Kidney (tissue), 14 donors: ENCODE measurements around the gene CD68. TPM values are rescaled to one million over a fixed set of nuclear protein-coding genes. Genes with fewer than 3 reads are reported as not detected.
A peak's percentile ranks its signal among the peaks of the same experiment; 100 is the strongest.

Experiments used
- DNase-seq, 5 donors: peaks; one replicate each; pipeline ENCODE4 v3.0.0-alpha.2; 2013 to 2020
- FAIRE-seq: peaks from 2 replicates; lab custom pipeline; 2012; peaks lifted over from hg19 to GRCh38; lab: Jason Lieb, UNC
- H3K27ac ChIP-seq, 2 donors: one replicate each; pipeline ENCODE4 v1.7.0; 2013; ENCODE audit warnings: low read depth in 2 of 2, low read length in 2 of 2, inconsistent platforms in 1 of 2
- H3K27me3 ChIP-seq: one replicate; pipeline ENCODE4 v1.7.1; 2013; ENCODE audit warnings: low read length, inconsistent platforms; ENCODE audit not compliant: control insufficient read depth, insufficient read depth
- H3K36me3 ChIP-seq, 3 donors: one replicate each; pipeline versions ENCODE4 v1.7.0 to v1.7.1; 2013; ENCODE audit warnings: low read length in 3 of 3, control low read depth in 1 of 3, inconsistent platforms in 1 of 3; ENCODE audit not compliant: insufficient read depth in 3 of 3, control insufficient read depth in 2 of 3
- H3K4me1 ChIP-seq, 3 donors: one replicate each; pipeline versions ENCODE4 v1.7.0 to v1.7.1; 2013; ENCODE audit warnings: low read length in 3 of 3, inconsistent platforms in 1 of 3, low read depth in 1 of 3; ENCODE audit not compliant: control insufficient read depth in 2 of 3, insufficient read depth in 2 of 3
- H3K4me3 ChIP-seq, 3 donors: one replicate each; pipeline versions ENCODE4 v1.7.0 to v1.8.1; 2013; ENCODE audit warnings: low read length in 3 of 3, control low read depth in 1 of 3, inconsistent platforms in 1 of 3
- H3K9ac ChIP-seq, 3 donors: one replicate each; pipeline versions ENCODE4 v1.7.0 to v1.7.1; 2013; ENCODE audit warnings: low read length in 3 of 3, control low read depth in 1 of 3, inconsistent platforms in 1 of 3
- H3K9me3 ChIP-seq, 3 donors: one replicate each; pipeline versions ENCODE4 v1.7.0 to v1.7.1; 2013; ENCODE audit warnings: low read length in 3 of 3, control low read depth in 1 of 3, inconsistent platforms in 1 of 3; ENCODE audit not compliant: control insufficient read depth in 2 of 3, insufficient read depth in 1 of 3
- CTCF ChIP-seq: IDR thresholded peaks from 3 replicates; pipeline ENCODE4 v1.5.1; 2012; ENCODE audit warnings: mild to moderate bottlenecking, moderate library complexity, borderline replicate concordance; ENCODE audit not compliant: insufficient read depth; ENCODE audit errors: extremely low read depth
- intact Hi-C: fragments of 100-400 bp; cut with DNase I; formaldehyde crosslinking; loops from one replicate; pipeline ENCODE4 v1.11.1; 2022
- polyA plus RNA-seq: library from polyadenylated mRNA; stranded (reverse); fragments of 350-450 nt; fragmentation: Illumina TruSeq; extraction: RNeasy Lipid Tissue Mini Kit (QIAGEN cat#74804); gene quantifications from one replicate; pipeline ENCODE4 v1.2.3, GENCODE V29; 2014; ENCODE audit warnings: low read depth, low replicate concordance; ENCODE audit not compliant: insufficient read depth
- total RNA-seq: library from RNA; stranded (reverse); fragmentation: NEBNext Ultra II Directional; extraction: Animal tissue kit (Norgen Biotek cat#: 25700); gene quantifications from one replicate; pipeline ENCODE4 v1.2.1, GENCODE V29; 2021
- donor health status: control.
- donor health status: control.
- donor health status: control.
- donor health status: control.
- donor health status: control.
- donor health status: DM: yes; HTN: yes; CAD: no.
- donor health status: Normal renal cell carcinoma (clear cell type).

Gene CD68
- total and polyA plus RNA-seq, 2 donors from 2014 or later = 38.3 to 92.6 TPM

GRCh38 chr17:7550344-7550743 is 29.1 kb upstream of the CD68 start:
- intact Hi-C loops = no loop called here
- FAIRE-seq = no peak

GRCh38 chr17:7551396-7551795 is 28.0 kb upstream of the CD68 start:
- DNase-seq (peak in 1 of 5 donors; percentile 66), FAIRE-seq (no peak)
- Histone ChIP-seq H3K27ac (peak overlapping the region in 1 of 2 donors; percentile 16), H3K27me3 (no peaks in the 10 kb centered on the region), H3K9ac (no peak overlapping the region), H3K4me1 (peaks cover 0 to 17% (median 10%) of the 10 kb centered on the region in 3 donors), H3K9me3 (no peaks in the 10 kb centered on the region), H3K4me3 (no peak overlapping the region), H3K36me3 (no peaks in the 10 kb centered on the region)
- intact Hi-C loops = no loop called here
- TF ChIP-seq CTCF = no peak

More at GRCh38 chr17:7550344-7550743, 29.1 kb upstream of the CD68 start:
- Histone ChIP-seq H3K27ac (no peak overlapping the region), H3K9ac (peak overlapping the region in 1 of 3 donors; percentile 95), H3K27me3 (no peaks in the 10 kb centered on the region), H3K4me1 (peaks cover 0 to 17% (median 10%) of the 10 kb centered on the region in 3 donors), H3K9me3 (no peaks in the 10 kb centered on the region), H3K36me3 (no peaks in the 10 kb centered on the region), H3K4me3 (peak overlapping the region in 1 of 3 donors; percentile 70)
- DNase-seq = no peak
- TF ChIP-seq CTCF = no peak

- DNase-seq = no peak
- peaks cover 0 to 23% (median 14%) of the 10 kb centered on the region in 3 donors for H3K4me1 ChIP-seq
Observed at GRCh38 chr17:7552621-7553051, 26.8 kb upstream of the CD68 start.

More at GRCh38 chr17:7552621-7553051, 26.8 kb upstream of the CD68 start:
- Histone ChIP-seq H3K9ac (no peak overlapping the region), H3K27me3 (no peaks in the 10 kb centered on the region), H3K9me3 (no peaks in the 10 kb centered on the region), H3K27ac (no peak overlapping the region), H3K36me3 (no peaks in the 10 kb centered on the region), H3K4me3 (no peak overlapping the region)
- no peak for FAIRE-seq
- intact Hi-C loops = no loop called here
- no peak for TF ChIP-seq CTCF
